GM19099 (cell line): ENCODE data around the gene HADHB.

ENCODE experiments used
- POLR2A ChIP-seq: IDR thresholded peaks from 3 replicates; pipeline ENCODE4 v1.6.1; 2011; ENCODE audit warnings: low read depth; ENCODE audit not compliant: insufficient read length; ENCODE audit errors: extremely low read depth

The HADHB gene

DNA sequence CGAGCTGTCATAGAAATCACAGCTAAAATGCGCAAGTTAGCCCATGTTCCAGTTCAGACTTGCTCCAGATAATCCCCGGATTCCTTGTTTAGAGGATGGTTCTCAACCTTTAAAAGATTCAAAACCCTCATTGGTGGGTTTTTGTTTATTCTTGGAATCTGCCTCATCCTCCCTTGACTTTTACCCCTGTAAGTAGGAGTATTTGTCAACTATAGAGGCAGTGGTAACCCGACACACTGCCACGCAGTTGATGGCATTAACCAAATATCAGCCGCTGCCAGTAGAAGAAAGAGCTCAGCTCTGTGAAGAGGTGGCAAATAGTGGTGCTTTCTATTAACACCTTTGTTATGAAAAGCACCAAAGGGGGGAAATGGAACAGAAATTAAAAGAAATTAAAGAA, 60.8 kb downstream of the HADHB start:
- TF ChIP-seq POLR2A = no peak

DNA sequence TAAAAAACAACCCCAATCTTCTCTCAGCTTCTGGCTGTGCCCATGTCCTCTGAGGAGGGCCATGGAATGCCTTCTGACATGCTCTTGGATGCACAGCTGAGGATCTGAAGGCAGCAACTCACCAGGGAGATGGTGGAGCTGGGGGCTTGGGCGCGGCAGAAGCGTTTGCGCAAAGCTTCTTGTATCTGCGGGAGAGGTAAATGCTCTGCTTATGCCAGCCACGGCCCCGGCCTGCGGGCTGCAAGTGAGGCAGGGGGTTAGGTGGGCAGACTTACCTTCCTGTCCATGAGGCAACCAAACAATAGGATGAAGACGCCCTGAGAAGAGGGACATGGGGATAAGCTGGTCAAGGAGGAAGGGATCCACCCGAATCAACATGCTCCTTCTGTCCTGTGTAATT, 65.2 kb downstream of the HADHB start:
- TF ChIP-seq POLR2A = no peak

DNA sequence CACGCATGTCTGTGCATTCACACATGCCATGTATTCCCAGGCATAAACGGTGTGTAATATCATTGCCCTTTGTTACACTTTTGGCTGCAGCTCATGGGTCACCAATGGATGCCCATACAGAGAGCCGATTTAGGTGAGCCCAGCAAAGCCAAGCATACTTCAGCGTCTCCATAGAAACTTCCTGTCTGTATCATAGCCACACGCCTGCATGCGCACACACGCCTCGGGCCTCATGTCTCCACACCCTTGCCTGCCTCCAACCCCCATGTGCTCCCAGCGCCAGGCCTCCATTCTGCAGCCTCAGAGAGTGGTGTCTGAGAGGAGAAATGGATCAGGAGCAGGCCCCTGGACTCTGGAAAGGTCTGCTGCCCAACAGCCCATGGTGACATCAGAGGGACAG, 67.7 kb downstream of the HADHB start:
- no peak for TF ChIP-seq POLR2A

DNA sequence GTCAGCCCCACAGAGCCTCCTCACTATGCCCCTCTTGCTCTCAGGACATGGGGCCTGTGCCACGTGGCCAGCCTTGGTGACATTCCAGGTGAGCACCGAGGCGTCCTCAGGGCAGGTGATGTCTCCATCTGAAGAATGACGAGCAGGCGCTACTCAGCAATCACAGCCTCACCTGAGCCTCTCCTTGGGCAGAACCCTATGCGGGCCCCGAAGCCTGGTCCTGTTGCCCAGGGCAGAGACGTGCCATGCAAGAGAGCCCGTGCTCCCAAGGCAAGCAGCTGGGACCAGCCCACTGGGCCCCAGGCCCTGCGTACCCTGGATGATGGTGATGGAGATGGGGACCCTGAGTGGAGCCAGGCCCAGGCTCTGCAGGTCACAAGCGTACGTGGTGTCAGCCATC, 68.7 kb downstream of the HADHB start:
- no peak for TF ChIP-seq POLR2A

DNA sequence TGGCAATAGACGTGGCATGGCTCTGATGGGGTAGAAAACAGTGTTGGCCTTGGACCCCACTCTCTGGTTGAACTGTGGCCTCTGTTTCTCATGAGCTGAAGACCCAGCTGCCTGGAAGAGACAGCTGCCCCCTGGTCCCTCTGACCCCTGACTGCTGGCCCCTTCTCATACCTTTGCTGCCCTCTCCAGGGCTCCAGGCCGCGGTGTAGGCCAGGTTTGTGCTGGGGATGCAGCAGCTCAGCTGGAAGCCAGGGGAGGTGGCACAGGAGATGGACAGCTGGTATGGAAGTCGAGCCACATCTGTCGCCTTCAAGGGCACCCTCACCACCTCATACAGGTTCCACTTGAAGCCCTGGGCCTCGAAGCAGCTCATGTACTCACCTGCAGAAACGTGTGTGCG, 69.5 kb downstream of the HADHB start:
- TF ChIP-seq POLR2A = no peak

DNA sequence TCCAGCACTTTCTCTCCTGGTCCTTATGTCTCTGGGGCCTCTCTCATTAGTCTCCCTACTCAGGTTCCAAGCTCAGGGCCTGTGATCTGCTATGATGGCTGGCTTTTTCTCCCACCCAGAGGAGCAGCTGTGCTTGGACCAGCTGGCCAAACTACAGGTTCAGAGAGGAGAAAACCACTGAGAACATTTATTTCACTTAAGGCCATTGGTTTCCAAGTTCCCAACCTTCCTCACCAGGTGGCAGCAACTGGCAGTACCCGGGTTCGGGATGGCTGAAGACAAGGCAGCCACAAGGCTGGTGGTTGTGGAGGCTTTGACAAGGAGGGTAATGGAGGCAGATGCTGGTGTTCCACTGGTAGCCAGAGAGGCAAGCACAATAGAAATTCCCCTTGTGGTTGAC, 71.3 kb downstream of the HADHB start:
- no peak for TF ChIP-seq POLR2A

DNA sequence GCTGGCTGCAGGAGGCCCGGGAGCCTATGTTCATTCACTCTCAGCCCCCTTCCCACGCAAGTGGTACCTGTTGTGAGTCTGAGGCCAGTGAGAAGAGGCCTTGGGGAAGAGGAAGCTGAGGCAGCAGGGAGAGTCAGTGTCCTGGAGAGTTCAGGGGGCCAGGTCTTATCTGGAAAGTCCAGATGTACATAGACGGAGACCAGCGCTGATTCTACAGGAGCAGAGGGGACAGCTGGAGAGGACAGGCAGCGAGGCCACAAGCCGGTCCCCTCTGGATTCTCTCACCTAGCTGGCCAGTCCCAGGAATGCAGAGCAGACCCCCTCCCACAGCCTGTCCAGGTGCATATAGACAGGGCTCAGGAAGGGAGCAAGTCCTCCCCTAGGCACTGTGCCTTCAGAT, 72.1 kb downstream of the HADHB start:
- no peak for TF ChIP-seq POLR2A

DNA sequence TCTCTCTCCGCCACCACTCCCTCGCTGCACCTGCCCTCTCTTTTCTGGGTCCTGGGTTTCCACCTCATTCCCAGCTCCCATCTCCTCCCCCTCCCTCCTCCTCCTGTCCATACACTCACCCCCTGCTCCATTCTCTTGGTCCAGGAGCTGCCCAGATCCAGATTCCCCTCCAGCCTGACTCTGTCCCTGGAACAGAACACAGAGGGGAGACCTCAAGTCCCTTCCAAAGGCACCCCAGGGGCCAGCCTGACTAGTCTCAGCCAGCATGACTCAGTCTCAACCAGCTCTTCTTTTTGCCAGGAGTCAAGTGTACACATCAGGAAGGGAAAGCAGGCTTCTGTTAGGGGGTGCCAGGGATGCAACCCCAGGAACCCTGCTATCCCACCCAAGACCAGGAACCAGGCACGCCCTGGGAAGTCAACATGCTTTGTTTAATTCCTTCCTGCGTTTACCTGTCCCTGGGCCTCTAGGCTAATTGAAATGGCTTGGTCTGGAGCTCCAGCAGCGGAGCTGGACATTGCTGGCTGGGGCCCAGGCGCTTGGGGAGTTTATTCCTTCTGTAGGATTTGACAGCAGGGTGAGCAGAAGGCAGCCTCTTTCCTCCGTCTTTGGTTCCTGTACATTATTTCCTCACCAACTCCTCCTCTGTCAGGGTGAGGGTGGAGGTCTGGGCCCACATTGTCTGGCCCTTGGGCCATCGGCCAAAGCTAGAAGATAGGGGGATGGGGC, 72.8 kb downstream of the HADHB start:
- no peak for TF ChIP-seq POLR2A

DNA sequence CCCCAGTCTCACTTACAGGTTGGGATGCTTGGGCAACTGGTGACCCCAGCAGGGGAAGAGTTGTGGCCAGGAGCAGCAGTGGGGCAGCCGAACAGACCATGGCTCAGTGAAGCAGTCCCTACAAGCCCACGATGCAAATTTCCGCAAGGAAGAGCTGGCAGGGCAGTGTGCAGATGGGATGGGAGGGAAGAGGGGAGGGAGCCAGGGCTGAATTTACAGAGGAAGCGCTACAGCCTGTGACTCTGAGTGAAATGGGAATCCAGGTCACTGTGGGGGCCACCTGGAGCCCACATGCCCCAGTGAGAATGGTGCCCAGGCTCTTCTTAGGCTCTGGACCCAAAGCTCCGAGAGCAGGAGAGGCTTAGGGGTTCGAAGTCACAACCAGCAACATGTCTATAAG, 74.2 kb downstream of the HADHB start:
- no peak for TF ChIP-seq POLR2A

DNA sequence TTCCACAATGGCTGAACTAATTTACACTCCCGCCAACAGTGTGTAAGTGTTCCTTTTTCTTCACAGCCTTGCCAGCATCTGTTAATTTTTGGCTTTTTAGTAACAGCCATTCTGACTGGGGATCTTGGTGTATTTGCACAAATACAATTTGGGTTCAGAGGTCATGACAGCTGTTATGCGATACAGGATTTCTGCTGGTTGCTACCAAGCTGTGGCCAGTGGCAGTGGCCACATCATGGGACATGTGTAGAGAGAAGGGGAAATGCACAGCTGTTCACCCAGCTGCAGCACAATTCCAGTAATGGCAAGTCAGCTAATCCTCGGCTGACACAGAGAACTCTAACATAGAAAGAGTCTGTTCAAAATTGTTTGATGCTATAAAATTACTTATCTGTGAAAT, 80.2 kb downstream of the HADHB start:
- TF ChIP-seq POLR2A = no peak

DNA sequence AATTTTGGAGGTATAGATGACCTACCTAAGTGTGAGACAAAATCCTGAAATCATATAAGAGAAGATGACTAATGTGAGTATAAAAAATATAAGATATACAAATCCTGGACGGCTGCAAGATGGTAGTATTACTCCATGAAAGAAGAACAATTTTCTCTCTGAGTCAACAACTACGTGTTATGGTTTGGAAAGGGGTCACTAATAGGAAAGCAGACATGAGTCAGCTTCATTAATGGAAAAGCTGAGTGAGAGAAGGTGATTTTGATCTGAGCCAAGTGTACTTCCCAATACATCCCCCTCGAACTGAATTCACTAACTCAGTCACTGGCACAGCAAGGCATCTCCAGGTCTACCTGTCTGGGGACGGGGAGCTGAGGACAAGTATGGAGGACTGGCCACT, 81.1 kb downstream of the HADHB start:
- TF ChIP-seq POLR2A = no peak

DNA sequence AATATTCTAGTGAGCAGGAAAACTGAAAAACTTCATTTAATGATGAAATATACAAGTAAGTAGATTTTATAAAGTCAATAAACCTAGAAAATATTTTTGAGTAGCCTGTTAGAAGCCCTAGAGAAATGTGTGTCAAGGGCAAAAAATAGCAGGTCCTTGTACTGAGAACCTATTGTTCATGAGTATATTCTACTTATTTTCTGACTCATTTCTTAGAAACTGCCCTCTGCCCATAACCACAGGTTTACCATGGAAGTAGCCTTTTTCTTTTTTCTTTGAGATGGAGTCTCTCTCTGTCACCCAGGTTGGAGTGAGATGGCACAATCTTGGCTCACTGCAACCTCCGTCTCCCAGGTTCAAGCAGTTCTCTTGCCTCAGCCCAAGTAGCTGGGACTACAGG, 81.8 kb downstream of the HADHB start:
- no peak for TF ChIP-seq POLR2A

DNA sequence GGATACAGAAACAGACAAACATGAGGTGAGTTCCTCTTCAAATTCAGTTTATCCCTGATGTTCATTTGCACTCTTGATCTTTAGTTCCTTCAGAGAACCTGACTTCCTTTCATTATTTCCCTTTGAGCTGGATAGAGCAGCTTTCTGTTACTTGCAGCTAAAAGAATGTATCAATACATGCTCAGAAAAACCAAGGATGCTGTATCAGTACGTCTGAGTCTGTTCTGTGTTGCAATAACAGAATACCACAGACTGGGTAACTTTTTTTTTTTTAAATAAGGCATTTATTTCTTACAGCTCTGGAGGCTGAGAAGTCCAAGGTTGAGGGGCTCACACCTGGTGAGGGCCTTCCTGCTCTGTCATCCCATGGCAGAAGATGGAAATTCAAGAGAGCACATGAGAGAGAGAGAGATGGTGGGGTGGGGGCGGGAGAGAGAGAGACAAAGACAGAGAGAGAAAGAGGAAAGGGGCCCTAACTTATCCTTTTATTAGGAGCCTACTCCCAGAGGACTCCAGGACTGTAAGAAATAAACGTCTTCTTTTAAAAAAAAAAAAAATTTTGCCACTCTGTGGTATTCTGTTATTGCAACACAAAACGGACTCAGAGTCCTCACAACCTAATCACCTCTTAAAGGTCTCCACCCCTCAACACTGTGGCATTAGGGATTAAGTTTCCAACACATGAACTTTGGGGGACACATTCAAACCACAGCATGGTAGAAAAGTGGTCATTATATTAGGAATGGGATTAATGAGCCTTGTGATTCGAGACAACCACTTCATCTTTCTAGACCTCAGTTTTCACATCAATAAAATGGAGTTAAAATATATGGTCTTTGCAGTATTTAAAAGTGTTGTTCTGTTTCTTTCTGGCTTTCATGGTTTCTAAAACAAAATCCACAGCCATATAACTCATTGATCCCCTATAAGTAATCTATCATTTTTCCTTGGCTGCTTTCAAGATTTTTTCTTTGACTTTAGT, 82.8 kb downstream of the HADHB start:
- TF ChIP-seq POLR2A = no peak

DNA sequence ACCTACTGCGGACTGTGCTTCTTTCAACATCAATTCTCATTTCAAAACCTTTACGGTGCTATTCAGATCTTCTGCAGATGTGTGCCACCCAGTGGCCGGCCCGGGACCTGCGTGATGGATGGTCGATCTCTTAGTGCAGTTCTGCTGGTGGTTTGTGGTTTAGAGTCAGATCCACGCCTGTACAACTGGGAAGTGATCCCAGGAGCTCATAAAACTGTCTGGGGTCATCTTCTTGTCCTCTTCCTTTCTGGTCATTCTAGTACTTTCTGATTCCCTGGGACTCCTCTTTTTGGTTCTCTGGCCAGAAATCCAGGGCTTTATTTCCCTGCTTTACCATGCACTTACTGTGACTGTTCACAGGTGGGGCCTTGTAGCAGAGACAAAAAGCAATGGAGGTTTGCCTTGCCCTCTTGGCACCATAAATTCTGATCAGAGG, 85.4 kb downstream of the HADHB start:
- no peak for TF ChIP-seq POLR2A

DNA sequence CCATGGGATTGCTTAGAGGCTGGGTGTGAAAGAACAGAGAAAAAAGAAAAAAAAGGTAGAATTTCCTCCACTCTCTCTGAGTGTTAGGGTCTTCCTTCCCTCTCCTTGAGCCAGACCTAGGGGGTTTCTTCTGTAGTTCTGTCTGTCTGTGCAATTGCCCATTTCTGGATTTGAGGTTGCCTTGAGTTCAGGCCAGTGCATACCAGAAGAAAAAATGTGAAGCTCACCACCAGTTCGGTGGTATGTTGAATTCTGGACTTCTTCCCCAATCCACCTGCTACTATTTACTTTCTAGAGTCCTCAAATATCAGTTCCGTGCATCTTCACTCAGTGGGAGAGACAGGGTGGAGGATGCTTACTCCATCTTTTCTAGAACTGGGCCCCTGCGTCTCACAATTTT, 85.9 kb downstream of the HADHB start:
- TF ChIP-seq POLR2A = no peak

DNA sequence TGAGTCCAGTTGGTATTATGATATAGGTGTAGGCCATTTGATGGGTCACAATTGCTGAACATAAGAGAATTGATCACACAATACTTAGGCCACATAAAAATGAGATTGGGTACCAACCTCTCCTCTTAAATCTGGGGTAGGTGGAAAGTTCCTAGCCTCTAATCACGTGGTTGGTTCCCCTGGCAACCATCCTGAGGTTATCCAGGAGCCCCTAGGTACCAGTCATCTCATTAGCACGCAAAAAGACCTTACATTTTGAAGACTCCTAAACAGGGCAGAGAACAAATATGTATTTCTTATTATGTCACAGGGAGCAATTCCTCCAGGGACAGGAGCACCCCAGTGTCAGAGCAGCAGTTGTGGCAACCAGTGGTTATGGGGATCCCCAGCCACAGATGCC, 88.6 kb downstream of the HADHB start:
- no peak for TF ChIP-seq POLR2A

DNA sequence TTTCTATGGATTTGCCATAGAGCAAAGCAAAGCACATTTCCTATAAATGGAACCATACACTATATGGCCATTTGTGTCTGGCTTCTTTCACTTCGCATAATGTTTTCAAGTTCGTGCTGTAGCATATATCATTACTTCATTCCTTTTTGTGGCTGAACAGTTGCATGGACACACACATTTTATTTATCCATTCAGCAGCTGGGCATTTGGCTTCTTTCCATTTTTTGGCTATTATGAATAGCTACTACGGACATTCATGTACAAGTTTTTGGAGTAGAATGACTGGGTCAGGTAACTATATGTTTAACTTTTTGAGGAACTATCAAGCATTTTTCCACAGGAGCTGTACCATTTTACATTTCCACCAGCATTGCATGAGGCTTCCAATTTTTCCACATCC, 90.5 kb downstream of the HADHB start:
- TF ChIP-seq POLR2A = no peak

DNA sequence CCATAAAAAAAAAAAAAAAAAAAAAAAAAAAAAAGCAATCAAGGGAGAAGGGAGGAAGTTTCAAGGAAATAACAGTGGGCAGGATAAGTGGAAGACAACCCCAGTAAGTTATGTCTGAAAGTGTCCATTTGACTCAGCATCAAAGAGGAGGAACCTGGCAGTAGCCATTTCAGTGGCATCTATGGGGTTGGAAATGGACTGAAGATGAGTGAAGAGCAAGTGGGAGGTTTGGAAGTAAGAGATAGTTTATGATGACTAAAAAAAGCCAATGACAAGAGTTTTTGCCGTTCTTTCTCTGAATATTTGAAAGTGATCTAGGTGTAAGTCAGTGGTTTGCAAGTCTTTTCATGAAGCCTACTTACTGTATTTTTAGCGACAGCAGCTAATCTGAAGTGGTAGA, 92.0 kb downstream of the HADHB start:
- TF ChIP-seq POLR2A = no peak
